ENCODE results near the gene RPRD1A.
"Not testable (repeated sequence)": the region's sequence is repeated elsewhere in the genome, so short reads cannot be mapped to it uniquely, and the experiment has no call there.

Gene RPRD1A

DNA sequence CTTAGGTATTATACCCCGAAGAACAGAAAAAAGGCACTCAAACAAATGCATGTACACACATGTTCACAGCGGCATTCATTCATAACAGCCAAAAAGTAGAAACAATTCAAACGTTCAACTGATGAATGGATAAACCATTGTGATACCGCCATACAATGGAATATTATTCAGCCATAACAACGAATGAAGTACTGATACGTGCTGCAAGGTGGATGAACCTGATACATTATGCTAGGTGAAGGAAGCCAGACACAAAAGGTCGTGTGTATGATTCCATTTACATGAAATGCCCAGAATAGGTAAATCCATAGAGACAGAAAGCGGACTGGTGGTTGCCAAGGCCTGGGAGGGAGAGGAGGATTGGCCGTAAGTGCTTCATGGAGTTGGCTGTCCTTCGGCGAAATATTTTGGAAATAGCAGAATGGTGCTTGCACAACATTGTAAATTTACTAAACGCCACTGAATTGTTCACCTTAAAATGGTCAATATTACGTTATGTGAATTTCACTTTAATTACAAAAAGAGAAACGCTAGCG is 95.6 kb downstream of the RPRD1A start:
- Histone ChIP-seq H3K27me3 (ENCODE audit: insufficient read depth, poor library complexity, severe bottlenecking) (no peaks in the 10 kb centered on the region), H3K4me3 (replicated peaks; ENCODE audit: insufficient read depth, low read length) (peak overlapping the region; percentile 90), H3K27ac (replicated peaks) (peak overlapping the region; percentile 80)
- peak in 1 of 2 experiments; percentile 34 for DNase-seq (ENCODE audit: low read depth in 1 of 2, low spot score in 1 of 2)
- TF ChIP-seq POLR2AphosphoS5 (IDR thresholded peaks at IDR 0.05; ENCODE audit: low read depth) (no peak), SPI1 (IDR thresholded peaks at IDR 0.05; ENCODE audit: borderline replicate concordance, low read depth) (no peak), GABPA (IDR thresholded peaks at IDR 0.05; ENCODE audit: low read depth) (no peak)
- TF ChIP-seq, protein P1, sequence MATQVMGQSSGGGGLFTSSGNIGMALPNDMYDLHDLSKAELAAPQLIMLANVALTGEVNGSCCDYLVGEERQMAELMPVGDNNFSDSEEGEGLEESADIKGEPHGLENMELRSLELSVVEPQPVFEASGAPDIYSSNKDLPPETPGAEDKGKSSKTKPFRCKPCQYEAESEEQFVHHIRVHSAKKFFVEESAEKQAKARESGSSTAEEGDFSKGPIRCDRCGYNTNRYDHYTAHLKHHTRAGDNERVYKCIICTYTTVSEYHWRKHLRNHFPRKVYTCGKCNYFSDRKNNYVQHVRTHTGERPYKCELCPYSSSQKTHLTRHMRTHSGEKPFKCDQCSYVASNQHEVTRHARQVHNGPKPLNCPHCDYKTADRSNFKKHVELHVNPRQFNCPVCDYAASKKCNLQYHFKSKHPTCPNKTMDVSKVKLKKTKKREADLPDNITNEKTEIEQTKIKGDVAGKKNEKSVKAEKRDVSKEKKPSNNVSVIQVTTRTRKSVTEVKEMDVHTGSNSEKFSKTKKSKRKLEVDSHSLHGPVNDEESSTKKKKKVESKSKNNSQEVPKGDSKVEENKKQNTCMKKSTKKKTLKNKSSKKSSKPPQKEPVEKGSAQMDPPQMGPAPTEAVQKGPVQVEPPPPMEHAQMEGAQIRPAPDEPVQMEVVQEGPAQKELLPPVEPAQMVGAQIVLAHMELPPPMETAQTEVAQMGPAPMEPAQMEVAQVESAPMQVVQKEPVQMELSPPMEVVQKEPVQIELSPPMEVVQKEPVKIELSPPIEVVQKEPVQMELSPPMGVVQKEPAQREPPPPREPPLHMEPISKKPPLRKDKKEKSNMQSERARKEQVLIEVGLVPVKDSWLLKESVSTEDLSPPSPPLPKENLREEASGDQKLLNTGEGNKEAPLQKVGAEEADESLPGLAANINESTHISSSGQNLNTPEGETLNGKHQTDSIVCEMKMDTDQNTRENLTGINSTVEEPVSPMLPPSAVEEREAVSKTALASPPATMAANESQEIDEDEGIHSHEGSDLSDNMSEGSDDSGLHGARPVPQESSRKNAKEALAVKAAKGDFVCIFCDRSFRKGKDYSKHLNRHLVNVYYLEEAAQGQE (IDR thresholded peaks at IDR 0.05; ENCODE audit: insufficient replicate concordance, low read depth), result no peak
- TF ChIP-seq, protein P2, sequence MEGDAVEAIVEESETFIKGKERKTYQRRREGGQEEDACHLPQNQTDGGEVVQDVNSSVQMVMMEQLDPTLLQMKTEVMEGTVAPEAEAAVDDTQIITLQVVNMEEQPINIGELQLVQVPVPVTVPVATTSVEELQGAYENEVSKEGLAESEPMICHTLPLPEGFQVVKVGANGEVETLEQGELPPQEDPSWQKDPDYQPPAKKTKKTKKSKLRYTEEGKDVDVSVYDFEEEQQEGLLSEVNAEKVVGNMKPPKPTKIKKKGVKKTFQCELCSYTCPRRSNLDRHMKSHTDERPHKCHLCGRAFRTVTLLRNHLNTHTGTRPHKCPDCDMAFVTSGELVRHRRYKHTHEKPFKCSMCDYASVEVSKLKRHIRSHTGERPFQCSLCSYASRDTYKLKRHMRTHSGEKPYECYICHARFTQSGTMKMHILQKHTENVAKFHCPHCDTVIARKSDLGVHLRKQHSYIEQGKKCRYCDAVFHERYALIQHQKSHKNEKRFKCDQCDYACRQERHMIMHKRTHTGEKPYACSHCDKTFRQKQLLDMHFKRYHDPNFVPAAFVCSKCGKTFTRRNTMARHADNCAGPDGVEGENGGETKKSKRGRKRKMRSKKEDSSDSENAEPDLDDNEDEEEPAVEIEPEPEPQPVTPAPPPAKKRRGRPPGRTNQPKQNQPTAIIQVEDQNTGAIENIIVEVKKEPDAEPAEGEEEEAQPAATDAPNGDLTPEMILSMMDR (IDR thresholded peaks at IDR 0.05; ENCODE audit: insufficient read depth, low read length), result no peak

DNA sequence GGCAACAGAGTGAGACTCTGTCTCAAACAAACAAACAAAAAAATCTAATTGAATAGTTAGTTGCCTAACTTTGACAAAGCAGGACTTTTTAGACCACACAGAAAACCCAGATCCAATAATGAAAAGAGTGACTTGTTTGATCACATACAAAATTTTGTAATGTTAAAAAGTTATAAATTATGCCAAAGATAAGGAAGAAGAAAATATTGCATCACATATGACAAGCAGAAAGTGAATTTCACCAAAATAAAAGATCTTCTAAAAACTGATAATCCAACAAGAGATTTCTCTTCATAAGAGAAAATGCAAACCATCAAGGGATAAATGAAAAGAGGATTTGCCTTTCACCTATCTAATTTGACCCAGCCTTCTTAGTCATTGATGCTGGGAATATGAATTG is 97.7 kb downstream of the RPRD1A start:
- TF ChIP-seq GABPA (IDR thresholded peaks at IDR 0.05; ENCODE audit: low read depth) (no peak), SPI1 (IDR thresholded peaks at IDR 0.05; ENCODE audit: borderline replicate concordance, low read depth) (no peak), POLR2AphosphoS5 (IDR thresholded peaks at IDR 0.05; ENCODE audit: low read depth) (no peak)
- TF ChIP-seq, protein P2 (IDR thresholded peaks at IDR 0.05; ENCODE audit: insufficient read depth, low read length), result no peak
- TF ChIP-seq, protein P1 (IDR thresholded peaks at IDR 0.05; ENCODE audit: insufficient replicate concordance, low read depth), result no peak
- H3K4me3 ChIP-seq (replicated peaks; ENCODE audit: insufficient read depth, low read length), result no peak overlapping the region
- H3K27me3 ChIP-seq (ENCODE audit: insufficient read depth, poor library complexity, severe bottlenecking), result no peaks in the 10 kb centered on the region
- H3K27ac ChIP-seq (replicated peaks), result peak overlapping the region; percentile 20
- DNase-seq (ENCODE audit: low read depth in 1 of 2, low spot score in 1 of 2), result peak in 1 of 2 experiments; percentile 47

DNA sequence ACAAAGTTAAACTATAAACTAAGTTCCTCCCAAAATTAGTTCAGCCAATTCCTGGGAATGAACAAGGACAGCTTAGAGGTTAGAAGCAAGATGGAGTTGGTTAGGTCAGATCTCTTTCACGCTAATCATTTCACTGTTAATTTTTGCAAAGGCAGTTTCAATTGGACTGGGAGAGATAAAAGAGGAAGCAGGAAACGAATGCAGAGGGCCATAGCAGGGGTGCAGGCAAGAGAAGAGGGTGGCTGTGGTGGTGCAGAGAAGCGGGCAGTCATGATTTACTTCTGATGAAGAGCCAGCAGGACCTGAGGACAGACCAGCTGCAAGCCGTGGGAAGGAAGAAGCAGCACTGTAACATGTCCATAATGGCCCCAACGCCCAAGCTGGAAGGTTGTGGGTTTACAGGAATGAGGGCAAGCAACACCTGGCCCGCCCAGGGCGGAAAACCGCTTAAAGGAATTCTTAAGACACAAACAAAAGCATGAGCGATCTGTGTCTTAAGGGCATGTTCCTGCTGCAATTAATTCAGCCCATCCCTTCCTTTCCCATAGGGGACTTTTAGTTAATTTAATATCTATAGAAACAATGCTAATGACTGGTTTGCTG is 99.0 kb downstream of the RPRD1A start:
- peak in 1 of 2 experiments; percentile 52 for DNase-seq (ENCODE audit: low read depth in 1 of 2, low spot score in 1 of 2)
- H3K27ac ChIP-seq (replicated peaks), result no peak overlapping the region

DNA sequence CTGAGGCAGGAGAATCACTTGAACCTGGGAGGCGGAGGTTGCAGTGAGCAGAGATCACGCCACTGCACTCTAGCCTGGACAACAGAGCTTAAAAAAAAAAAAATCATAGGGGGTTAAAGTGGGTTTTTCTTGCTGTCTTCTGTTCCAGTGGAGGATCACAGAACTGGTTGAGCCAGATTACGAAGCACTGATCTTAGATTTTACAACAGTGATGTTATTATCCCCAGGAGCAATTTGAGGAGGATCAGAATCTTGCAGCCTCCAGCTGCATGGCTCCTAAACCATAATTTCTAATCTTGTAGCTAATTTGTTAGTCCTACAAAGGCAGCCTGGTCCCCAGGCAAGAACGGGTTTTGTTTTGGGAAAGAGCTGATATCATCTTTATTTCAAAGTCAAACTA is 99.5 kb downstream of the RPRD1A start:
- H3K27ac ChIP-seq (replicated peaks); DNase-seq (ENCODE audit: low read depth in 1 of 2, low spot score in 1 of 2): not testable (repeated sequence)

More for the DNA sequence above, 99.0 kb downstream of the RPRD1A start:
- Histone ChIP-seq H3K27me3 (ENCODE audit: insufficient read depth, poor library complexity, severe bottlenecking) (no peaks in the 10 kb centered on the region), H3K4me3 (replicated peaks; ENCODE audit: insufficient read depth, low read length) (no peak overlapping the region)
- no peak for TF ChIP-seq POLR2AphosphoS5 (IDR thresholded peaks at IDR 0.05; ENCODE audit: low read depth)
- TF ChIP-seq, protein P2 (IDR thresholded peaks at IDR 0.05; ENCODE audit: insufficient read depth, low read length), result no peak
- peak; percentile 66; the same call in 1 of the 2 replicates for TF ChIP-seq SPI1 (IDR thresholded peaks at IDR 0.05; ENCODE audit: borderline replicate concordance, low read depth)
- TF ChIP-seq, protein P1 (IDR thresholded peaks at IDR 0.05; ENCODE audit: insufficient replicate concordance, low read depth), result no peak
- no peak for TF ChIP-seq GABPA (IDR thresholded peaks at IDR 0.05; ENCODE audit: low read depth)

More for the DNA sequence above, 99.5 kb downstream of the RPRD1A start:
- H3K4me3 ChIP-seq (replicated peaks; ENCODE audit: insufficient read depth, low read length); H3K27me3 ChIP-seq (ENCODE audit: insufficient read depth, poor library complexity, severe bottlenecking): not testable (repeated sequence)

All from HL-60 (cell line).